Activated CD4-positive, alpha-beta T cell treated with anti-CD3 and anti-CD28 coated beads, Interleukin-10, Interleukin-2, amounts not matched to agents 100 ng/mL and 50 ng/mL, durations not matched to agents 16 hours and 8 hours (primary cell): ENCODE data around the gene AFAP1.
"Not testable (repeated sequence)": the region's sequence is repeated elsewhere in the genome, so short reads cannot be mapped to it uniquely, and the experiment has no call there.

Source experiments
- DNase-seq: peaks from one replicate; pipeline ENCODE4 v3.0.0-alpha.2; 2020

The AFAP1 gene

DNA sequence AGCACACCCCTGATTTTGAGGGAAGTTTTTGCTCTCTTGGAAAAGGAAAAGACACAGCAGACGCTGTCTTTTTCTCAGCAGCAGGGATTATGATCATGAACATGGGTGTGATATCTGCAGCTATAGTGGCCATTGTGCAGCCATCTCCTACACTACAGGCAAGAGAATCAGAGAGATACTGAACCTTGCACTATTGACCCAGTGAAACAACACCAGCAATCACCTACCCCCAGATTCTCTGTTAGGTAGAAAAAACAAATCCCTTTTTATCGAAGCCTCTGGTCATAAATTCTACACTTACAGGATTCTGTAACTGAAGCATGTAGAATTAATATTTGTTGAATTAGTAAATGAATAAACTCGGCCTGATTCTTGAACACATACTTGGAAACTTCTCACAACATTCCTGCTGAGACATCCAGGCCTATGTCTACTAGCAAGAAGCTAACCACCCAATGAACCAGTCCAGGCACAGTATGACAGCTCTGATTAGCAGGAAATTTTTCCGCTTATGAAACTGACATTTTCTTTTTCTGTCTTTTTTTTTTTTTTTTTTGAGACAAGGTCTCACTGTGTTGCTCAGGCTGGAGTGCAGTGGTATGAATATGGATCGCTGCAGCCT is 5.0 kb upstream of the AFAP1 start:
- DNase-seq, result no peak

DNA sequence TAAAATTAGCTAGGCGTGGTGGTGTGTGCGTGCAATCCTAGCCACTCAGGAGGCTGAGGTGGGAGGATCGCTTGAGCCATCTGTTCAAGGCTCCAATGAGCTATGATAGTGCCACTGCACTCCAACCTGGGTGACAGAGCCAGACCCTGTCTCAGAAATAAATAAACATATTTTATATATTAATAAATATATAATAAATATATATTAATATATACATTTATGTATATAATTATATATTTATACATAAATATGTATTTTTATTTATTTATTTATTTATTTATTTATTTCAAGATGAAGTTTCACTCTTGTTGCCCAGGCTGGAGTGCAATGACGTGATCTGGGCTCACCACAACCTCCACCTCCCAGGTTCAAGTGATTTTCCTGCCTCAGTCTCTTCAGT is 4.0 kb upstream of the AFAP1 start:
- DNase-seq, result not testable (repeated sequence)

DNA sequence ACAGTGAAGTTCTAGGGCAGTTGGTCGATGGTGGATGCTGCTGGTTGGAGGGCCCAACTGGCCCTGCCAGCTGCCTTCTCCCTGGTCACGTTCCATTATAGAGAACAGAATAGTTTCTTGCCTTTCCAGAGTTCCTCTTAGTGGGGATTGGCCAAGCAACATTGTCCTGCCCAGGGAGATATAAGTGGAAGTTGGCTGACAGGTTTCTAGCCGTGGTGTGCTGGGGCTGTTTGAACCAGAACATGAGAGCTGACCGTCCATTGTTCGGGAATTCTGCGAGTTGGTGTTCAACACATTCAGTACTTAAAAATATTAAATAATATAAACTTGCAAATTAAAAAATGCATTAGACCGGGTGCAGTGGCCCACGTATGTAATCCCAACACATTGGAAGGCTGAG is 3.5 kb upstream of the AFAP1 start:
- DNase-seq, result no peak

DNA sequence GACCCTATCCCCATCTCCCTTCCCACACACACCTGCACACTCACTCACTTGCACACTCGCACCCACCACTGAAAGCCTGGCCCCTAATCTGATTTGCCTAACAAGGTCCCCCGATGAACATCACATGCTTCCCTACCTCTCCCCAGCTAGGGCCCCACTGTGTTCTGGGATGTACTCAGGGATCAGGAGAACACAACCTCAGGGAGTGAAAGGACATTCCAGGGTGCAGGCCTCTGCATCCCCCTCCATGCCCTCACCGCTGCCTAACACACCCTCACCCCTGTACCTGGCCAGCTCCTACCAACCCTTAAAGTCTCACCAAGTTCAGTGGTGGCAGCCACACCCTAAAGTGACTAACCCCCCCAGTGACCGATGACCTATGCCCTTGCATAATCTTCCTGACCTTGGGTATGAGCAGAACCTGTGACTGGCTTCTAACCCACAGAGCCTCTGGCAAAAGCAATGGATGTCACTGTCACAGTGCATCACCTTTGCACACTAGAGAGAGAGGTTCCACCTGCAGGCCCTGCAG is 2.4 kb upstream of the AFAP1 start:
- DNase-seq, result no peak

DNA sequence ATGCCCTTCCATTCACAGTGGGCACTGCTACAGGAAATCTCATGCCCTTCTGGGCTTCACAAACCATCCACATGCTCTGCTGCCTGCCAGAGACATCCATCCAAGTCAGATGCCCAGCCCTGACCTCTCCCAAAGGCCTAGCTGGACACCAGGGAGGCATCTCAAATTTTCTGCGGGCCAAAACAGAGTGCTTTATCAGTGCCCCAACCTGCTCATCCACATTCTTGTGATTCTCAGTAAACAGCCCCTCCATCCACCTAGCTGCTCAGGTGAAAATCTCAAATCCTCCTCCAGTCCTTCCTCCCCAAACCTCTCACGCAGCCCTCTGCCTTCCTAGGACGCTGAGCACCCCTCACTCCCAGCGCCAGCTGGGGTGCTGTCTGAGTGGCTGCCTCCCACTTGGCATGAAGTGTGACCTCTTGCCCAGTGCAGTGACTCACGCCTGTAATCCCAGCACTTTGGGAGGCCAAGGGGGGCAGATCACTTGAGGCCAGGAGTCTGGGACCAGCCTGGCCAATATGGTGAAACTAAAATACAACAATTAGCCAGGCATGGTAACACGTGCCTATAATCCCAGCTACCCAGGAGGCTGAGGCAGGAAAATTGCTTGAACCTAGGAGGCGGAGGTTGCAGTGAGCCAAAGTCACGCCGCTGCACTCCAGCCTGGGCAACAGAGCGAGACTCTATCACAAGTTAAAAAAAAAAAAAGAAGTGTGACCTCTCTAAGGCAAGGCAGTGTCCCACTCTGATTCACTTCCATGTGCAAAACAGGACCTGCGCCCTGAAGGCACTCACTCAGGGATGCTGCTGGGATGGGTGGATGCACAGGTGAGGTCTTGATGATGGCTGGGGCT is 1.7 kb upstream of the AFAP1 start:
- DNase-seq, result no peak

DNA sequence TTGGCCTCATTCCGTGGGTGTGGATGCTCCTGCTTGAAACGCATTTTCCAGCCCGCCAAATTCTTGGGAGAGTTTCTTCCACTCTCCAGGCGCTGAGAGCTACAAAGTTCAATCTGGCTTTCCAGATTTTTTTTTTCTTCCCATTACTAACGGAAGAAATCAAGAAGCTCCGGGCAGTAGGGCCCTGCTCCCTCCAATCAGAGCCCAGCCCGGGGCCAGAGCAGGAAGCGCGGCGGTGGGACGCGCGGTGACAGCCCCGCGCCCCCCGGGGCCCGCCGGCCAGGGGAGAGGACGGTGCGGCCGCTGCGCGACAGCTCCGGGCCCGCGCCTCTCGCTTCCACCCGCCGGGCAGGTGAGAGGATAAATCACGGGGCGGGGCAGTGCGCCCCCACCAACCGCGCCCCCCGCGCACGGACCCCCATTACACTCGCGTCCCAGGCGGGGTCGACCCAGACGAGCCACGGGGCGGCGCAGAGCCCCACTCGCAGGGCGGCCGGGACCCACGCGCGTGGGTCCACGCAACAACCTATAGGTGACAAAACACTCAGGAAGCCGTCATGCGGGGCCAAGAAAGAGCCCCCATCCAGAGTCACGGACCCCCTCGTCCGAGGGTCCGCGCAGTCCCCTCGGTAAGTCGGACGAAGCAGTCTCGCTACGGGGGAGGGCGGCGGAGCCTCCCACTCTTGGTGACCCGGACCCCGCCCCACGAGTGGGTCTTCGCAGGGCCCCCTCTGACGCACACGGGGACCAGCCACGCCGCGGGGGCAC is 868 bp downstream of the AFAP1 start:
- DNase-seq, result no peak

DNA sequence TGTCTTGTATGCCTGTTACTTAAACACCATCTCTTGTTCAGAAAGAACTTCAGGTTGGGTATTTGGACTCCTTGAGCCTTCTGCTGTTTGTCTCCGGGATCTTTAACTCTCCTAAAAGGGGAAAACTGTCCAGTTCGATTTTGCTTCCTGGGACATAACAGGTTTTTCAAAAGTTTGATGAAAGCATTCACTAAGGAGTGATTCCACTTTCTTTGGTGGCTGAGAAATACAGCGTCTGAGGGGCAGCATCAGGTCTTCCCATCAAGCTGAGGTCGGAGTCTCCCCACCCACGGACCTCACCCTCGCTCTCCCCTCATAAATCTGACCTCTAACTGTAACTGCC is 1.4 kb downstream of the AFAP1 start:
- no peak for DNase-seq

DNA sequence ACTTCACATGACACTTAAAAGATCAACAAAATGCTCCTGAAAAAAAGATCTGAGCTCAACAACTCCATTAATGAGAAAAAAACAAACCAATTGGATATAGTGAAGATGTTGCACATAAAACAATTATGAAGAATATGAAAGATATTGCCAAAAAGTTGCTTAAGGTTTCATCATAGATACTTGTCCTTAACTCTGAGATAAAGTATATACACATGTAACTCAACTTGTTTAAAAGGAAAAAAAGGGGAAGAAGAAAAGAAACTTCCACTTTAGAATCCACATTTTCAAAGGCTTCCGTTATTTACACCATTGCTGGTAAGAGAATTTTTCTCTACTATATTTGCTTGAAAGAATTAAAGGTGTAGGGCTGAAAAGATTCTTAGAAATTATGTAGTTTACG is 2.7 kb downstream of the AFAP1 start:
- no peak for DNase-seq

DNA sequence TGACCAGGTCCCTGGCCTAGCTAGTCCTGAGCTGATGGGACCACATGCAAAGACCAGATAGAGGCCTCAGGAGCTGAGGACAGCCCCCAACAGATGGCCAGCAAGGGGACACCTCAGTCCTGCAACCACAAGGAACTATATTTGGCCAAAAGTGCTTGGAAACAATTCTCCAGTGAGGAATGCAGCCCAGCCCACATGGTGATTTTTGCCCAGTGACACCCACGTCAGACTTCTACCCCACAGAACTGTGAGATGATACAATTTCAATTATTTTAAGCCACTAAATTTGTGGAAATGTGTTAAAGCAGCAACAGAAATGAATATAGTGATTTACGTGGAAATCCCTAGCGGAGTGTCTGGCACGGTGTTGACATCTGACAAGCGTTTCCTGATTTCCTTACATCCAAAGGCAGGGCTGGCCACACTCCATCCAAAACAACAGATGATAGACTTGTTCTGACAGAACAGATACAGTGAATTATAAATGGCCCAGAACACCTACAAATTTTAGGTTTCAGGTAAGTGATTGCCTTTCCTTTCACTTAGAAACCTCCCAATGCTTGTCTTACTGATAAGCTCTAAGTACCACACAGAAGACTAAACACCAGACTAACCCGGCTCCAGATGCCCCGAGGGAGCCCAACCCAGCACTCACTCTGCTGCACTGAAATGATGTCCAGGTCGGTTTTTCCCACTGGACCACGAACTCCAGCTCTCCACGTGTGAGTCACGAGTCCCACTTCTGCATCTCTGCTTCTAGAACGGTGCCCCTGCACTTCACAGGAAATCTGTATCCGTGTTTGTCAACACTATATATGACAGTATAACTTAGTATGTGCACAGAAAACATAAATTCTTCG is 5.8 kb downstream of the AFAP1 start:
- no peak for DNase-seq

DNA sequence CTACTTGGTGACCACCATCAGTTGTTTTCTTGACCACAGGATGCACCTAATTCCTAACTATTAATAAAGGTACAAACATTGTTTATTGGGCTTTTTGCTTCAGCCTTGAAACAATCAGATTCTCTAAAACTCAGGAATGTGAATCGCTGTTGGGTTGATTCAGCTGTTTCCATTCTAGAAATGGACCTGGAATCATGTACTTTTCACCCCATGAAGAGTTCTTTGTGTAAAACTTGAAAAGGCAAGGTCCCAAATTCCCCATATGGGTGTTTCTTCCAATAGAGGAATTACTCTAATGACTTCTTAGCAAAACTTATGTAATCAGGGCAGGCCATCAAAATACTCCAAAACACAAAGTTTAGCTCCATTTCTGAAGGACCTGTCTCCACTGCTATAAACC is 7.4 kb downstream of the AFAP1 start:
- DNase-seq, result no peak

DNA sequence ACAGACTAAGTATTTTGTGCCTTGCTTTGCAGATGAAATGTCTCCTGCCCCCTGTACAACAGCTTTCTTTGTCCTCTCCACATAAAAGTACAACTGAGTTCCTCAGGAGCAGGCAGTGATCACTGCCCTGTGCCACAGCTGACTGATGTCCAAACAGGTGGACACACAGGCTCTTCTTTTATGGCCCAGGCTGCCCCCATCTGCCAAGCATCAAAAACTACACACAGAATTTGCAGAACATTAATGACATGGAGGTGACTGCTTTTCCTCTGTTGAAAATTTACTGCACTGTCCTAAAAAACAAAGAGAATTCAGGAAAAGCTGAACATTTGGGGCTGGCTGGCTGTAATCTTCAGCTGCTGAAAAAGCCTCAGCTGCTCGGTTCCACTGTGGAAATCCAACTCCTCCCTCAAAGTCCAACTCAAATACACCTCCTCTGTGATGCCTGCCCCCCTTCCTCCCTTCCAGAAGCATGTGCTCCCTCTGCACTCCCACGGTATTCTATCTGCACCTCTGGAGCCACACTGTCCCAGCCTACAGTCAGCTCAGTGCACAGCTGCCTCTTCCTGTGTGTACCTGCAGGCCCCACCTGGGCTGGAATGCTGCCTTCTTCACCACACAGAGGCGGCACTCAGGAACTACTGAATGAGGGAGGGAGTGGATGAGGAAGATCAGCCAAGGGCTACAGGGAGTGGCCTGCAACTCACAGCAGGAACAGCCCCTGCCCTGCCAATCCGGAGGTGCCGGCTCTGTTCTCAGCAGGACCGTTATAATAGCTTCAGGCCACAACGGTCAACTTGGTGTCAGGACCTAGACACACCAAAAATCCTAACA is 10.3 kb downstream of the AFAP1 start:
- DNase-seq, result no peak

DNA sequence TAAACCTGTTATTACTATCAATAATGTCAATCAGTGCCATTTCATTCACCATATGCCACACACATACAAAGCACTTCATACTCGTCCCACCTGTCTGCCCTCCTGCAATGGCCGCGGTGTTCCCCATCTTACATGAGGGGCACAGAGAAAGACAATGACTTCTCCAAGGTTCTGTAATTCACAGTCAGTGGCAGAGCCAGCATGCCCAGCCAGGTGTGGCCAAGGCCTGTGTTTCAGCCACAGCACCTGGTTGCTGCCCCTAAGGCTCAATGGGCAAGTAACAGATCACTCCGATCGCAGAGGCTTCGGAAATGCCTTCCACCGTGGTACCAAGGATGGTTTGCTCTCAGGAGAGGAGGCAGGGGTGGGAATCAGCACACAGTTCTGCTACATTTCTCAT is 10.9 kb downstream of the AFAP1 start:
- DNase-seq, result no peak

DNA sequence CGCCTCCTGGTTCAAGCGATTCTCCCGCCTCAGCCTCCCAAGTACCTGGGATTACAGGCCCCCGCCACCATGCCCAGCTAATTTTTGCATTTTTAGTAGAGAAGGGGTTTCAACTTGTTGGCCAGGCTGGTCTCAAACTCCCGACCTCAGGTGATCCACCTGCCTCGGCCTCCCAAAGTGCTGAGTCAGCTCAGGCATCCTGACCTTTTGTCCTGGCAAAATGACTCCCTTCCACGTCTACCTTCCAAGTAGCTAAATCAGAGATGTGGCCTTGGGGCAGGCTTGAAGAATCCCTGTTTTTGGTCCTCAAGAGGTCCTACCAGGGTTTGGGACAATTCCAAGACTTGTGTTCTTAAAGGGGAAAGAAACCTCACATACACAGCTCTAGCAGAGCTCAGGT is 12.8 kb downstream of the AFAP1 start:
- DNase-seq, result no peak

DNA sequence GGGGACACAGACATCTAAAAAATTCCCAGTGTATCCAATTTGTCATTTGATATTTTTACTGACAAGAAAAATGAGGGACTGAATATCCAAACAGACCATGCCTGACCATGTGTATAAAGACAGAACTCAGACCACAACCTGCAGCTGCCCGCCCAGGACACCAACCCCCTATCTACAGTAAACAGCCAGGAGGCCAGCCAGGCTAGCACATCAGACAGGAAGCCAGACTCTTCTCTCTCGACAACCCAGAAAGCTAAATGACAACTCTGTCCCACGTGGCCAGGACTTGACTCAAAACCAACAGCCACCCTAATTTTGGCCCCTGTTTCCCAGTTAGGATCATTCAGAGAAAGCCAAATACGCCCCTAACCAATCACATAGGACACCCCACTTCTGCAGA is 15.1 kb downstream of the AFAP1 start:
- DNase-seq, result no peak

DNA sequence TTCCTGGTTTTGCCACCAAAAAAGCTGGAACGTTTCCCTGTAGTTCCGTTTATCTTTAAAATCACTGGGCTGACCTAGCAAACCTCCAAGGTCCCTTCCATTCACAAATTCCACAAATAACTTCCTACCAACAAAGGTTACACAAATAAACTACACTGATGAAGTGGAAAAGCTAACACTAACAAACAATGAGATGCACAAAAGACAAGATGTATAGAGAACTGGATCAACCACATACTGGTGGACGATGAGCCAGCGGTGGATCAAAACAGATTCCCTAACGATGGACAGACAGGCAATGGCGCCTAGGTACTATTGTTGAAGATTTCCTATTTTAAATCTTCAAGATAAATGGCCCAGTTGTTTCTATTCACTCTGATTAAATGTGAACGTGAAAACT is 15.5 kb downstream of the AFAP1 start:
- no peak for DNase-seq

DNA sequence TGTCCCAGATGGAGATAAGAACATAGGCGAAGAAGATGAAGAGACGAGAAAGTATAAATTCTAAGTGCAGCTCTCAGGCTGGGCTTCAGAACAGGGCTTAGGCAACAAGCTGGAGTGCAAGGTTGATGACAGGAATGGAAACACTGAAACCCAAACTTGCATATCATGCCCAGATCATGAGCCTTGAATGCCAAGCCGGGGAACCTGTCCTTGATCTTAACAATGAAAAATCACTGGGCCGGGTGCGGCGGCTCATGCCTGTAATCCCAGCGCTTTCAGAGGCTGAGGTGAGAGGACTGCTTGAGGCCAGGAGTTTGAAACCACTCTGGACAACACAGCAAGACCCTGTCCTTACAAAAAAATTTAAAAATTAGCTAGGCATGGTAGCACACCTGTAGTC is 17.2 kb downstream of the AFAP1 start:
- no peak for DNase-seq

DNA sequence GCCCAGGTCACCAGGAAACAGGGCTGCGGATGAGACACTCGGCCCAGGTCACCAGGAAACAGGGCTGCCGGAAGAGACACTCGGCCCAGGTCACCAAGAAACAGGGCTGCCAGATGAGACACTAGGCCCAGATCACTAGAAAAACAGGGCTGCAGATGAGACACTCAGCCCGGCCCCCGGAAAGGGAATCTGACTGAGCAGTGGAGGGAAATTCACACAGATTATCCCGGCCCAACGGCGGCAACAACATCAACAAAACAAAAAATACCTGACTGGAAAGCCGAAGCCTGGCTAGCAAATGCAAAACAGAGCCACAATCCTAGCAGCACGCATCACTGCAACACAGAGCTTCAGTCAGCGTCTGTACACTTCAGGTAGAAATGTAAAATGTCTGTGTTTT is 20.7 kb downstream of the AFAP1 start:
- no peak for DNase-seq

DNA sequence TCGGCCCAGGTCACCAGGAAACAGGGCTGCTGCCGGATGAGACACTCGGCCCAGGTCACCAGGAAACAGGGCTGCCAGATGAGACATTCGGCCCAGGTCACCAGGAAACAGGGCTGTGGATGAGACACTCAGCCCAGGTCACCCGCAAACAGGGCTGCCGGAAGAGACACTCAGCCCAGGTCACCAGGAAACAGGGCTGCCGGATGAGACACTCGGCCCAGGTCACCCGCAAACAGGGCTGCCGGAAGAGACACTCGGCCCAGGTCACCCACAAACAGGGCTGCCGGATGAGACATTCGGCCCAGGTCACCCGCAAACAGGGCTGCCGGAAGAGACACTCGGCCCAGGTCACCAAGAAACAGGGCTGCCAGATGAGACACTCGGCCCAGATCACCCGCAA is 21.5 kb downstream of the AFAP1 start:
- DNase-seq, result not testable (repeated sequence)

DNA sequence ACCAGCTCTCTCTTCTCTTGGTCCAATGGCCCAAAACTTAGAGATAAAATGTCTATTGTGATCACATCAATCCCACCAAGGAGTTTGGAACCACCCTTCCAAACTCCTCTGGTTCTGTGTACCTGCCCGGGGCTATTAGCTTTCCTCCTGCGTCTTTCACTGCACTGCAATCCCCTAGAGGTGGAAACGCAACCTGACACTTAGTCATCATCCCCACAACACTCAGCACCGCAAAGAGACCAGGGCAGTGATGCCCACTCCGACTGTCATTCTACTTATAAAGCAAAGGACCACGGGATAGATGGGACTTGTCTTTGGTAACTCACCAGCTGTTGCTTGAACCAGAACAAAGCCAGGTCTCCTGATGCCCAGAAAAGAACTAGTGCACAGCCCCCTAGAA is 22.0 kb downstream of the AFAP1 start:
- no peak for DNase-seq

DNA sequence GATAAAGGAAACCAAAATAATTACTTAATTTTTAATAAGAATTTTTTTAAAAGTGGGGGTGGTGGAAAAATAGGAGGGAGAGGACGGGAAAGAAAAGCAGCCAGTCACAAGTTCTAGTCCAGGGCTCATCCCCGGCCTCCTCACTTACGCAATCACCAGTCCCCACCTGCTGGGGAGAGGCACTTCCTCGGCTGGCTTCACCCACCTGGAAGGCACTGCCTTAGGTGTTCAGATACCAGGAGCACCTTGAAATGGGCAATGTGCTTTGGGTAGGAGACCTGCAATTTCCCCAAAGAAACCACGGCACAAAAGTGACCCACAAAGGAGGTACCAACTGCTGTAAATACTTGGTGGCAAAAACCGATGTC is 23.8 kb downstream of the AFAP1 start:
- DNase-seq, result no peak

DNA sequence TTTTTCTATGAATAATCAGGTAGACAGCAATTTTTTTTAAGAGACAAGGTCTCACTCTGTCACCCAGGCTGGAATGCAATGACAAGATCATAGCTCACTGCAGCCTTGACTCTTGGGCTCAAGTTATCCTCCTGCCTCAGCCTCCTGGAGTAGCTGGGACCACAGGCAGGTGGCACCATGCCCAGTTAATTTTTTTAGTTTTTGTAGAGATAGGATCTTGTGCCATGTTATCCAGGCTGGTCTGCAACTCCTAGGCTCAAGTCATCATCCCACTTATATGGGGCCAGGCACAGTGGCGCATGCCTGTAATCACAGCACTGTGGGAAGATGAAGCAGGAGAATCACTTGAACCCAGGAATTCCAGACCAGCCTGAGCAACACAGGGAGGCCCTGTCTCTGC is 26.8 kb downstream of the AFAP1 start:
- DNase-seq, result no peak

DNA sequence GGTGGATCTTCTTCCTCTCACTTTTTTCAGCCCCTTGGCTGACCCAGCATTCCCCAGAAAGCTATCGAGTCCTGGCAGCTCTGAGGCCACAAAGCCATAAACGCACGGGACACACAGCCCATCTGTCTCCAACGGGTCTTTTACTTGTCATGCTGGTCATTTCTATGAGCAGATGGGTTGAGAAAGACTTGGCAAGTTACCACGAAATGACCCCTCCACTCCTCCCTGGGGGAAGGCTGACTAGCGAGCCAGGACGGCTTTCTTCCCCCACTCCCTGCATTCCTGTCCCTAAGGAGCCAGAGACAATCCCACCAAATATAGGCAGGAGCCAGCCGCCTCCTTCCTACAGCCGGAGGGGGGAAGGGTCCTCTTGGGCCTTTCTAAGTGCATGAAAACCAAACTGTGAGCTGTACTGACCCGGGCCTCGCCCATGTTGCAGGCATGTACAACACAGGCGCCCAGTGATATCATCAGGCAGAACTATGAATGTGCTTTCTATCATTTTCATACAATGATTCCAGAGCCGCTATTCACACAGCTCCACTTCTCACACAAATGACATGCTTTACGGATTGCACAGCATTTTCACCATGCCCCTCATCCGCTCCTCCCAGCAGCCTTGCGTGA is 28.6 kb downstream of the AFAP1 start:
- no peak for DNase-seq
